Naive thymus-derived CD4-positive, alpha-beta T cell (primary cell): Measurements from ENCODE around the gene PTPRM. TPM values are rescaled to one million over a fixed set of nuclear protein-coding genes. Genes with fewer than 3 reads are reported as not detected.

Source experiments
- ATAC-seq: fragments of 150-1000 bp; cut with Tn5 transposase; 2 replicates; pipeline ENCODE4 v1.10.0; 2021; ENCODE audit warnings: mild to moderate bottlenecking, moderate library complexity
- CTCF ChIA-PET: fragments of 350-600 bp; sonication (Branson Sonifier 250); formaldehyde crosslinking; loops from one replicate; lab custom pipeline; 2021; ENCODE audit warnings: antibody characterized with exemption; lab: Charles Lee
- POLR2A ChIA-PET: fragments of 350-600 bp; sonication (Branson Sonifier 250); formaldehyde crosslinking; loops from one replicate; lab custom pipeline; 2021; ENCODE audit warnings: antibody characterized with exemption, inconsistent platforms; lab: Charles Lee
- DNase-seq, 9 donors: peaks; one replicate each; pipeline versions ENCODE4 v3.0.0 to v3.0.0-alpha.2; 2020 to 2022; ENCODE audit warnings: mixed read lengths in 1 of 9
- H3K27ac ChIP-seq: one replicate; pipeline ENCODE4 v1.7.0; 2013; ENCODE audit warnings: mild to moderate bottlenecking, low read depth, low read length, moderate library complexity
- H3K27me3 ChIP-seq, 2 donors: one replicate each; pipeline ENCODE4 v1.7.0; 2013; ENCODE audit warnings: low read length in 2 of 2, mild to moderate bottlenecking in 2 of 2, moderate library complexity in 2 of 2; ENCODE audit not compliant: control insufficient read depth in 2 of 2, insufficient read depth in 2 of 2
- H3K36me3 ChIP-seq, 3 experiments: 1 replicate in 2 of 3; 2 replicates in 1 of 3; pipeline ENCODE4 v1.7.0; 2013; ENCODE audit warnings: low read length in 3 of 3, mild to moderate bottlenecking in 3 of 3, moderate library complexity in 1 of 3; ENCODE audit not compliant: insufficient read depth in 3 of 3, control insufficient read depth in 2 of 3
- H3K4me1 ChIP-seq, 2 donors: one replicate each; pipeline ENCODE4 v1.7.0; 2013; ENCODE audit warnings: low read length in 2 of 2, mild to moderate bottlenecking in 2 of 2, moderate library complexity in 1 of 2; ENCODE audit not compliant: control insufficient read depth in 2 of 2, insufficient read depth in 2 of 2
- H3K4me3 ChIP-seq: 2 replicates; pipeline ENCODE4 v1.7.0; 2013; ENCODE audit warnings: mild to moderate bottlenecking, low read length
- H3K9me3 ChIP-seq, 3 experiments: 1 replicate in 2 of 3; 2 replicates in 1 of 3; pipeline ENCODE4 v1.7.0; 2013; ENCODE audit warnings: low read length in 3 of 3; ENCODE audit not compliant: control insufficient read depth in 2 of 3
- H3K27ac Mint-ChIP-seq, 9 donors: one replicate each; pipeline ENCODE4 v1.8.0; 2020 to 2022; ENCODE audit warnings: mixed read lengths in 9 of 9, mild to moderate bottlenecking in 8 of 9, moderate library complexity in 5 of 9, inconsistent platforms in 2 of 9
- H3K27me3 Mint-ChIP-seq, 5 donors: one replicate each; pipeline ENCODE4 v1.8.0; 2021 to 2022; ENCODE audit warnings: mixed read lengths in 5 of 5, mild to moderate bottlenecking in 1 of 5
- H3K36me3 Mint-ChIP-seq, 5 donors: one replicate each; pipeline ENCODE4 v1.8.0; 2020 to 2022; ENCODE audit warnings: mixed read lengths in 5 of 5, mild to moderate bottlenecking in 3 of 5, inconsistent platforms in 1 of 5
- H3K4me1 Mint-ChIP-seq, 7 donors: one replicate each; pipeline ENCODE4 v1.8.0; 2020 to 2022; ENCODE audit warnings: mixed read lengths in 7 of 7, mild to moderate bottlenecking in 3 of 7, inconsistent platforms in 1 of 7
- H3K4me3 Mint-ChIP-seq, 10 donors: one replicate each; pipeline ENCODE4 v1.8.0; 2020 to 2022; ENCODE audit warnings: mild to moderate bottlenecking in 10 of 10, mixed read lengths in 10 of 10, moderate library complexity in 6 of 10, inconsistent platforms in 2 of 10
- H3K9me3 Mint-ChIP-seq, 11 donors: one replicate each; pipeline ENCODE4 v1.8.0; 2020 to 2022; ENCODE audit warnings: mixed read lengths in 11 of 11, mild to moderate bottlenecking in 4 of 11, inconsistent platforms in 1 of 11, moderate library complexity in 1 of 11
- intact Hi-C, 2 donors: fragments of 100-400 bp; cut with micrococcal nuclease; formaldehyde crosslinking; loops; one replicate each; pipeline ENCODE4 v1.15.1; 2023
- polyA plus RNA-seq, 2 donors: library from polyadenylated mRNA; unstranded; fragments of 300-500 nt; fragmentation: Illumina TruSeq; gene quantifications; one replicate each; pipeline ENCODE4 v1.2.3, GENCODE V29; 2021
- total RNA-seq, 6 experiments: library from RNA in 5 of 6; stranded (reverse) in 5 of 6; gene quantifications; 1 replicate in 5 of 6; 2 replicates in 1 of 6; pipeline ENCODE4 v1.2.3 and lab custom pipeline; 2021 to 2026

The PTPRM gene
- total and polyA plus RNA-seq, 7 experiments from 2014 or later, result 3.8 to 21.2 (median 8.4) TPM

DNA sequence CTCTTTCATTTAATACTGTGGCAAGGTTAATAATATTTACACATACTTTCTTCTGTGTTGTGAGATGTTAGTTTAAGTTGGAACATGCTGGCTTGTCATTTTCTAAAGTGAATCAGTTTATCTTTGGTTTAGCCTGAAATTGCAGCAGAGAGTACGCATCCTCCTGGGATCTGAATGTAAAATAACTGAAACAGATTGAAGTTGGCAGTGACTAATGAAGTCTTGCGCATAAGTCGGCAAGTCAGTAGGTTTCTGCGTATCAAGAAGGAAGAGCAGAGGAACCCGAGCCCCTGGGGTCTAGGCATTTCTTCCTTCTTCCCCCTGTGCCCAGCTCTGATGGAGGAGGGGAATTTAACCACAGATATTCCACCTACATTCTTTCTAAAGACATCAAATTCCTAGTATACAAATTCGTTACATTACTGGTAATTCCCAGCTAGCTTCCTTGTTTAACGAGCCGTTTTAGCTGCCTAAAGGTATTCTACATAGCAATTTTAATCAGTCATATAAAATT lies 650.0 kb downstream of the PTPRM start:
- ChIA-PET CTCF (no interaction called here), POLR2A (no interaction called here)
- Mint-ChIP-seq H3K27me3 (no peaks in the 10 kb centered on the region), H3K27ac (no peak overlapping the region), H3K4me1 (no peaks in the 10 kb centered on the region), H3K36me3 (peaks cover 0 to 8% (median 0%) of the 10 kb centered on the region in 5 donors), H3K9me3 (peaks cover 0 to 5% (median 0%) of the 10 kb centered on the region in 11 donors), H3K4me3 (no peak overlapping the region)
- no peak for DNase-seq
- no peaks in the 10 kb centered on the region for H3K36me3 ChIP-seq
- ATAC-seq, result no peak
- no peaks in the 10 kb centered on the region for H3K4me1 ChIP-seq
- H3K4me3 ChIP-seq, result no peak overlapping the region
- no peaks in the 10 kb centered on the region for H3K9me3 ChIP-seq
- H3K27me3 ChIP-seq, result no peaks in the 10 kb centered on the region
- intact Hi-C loops, result no loop called here
- H3K27ac ChIP-seq, result no peak overlapping the region

DNA sequence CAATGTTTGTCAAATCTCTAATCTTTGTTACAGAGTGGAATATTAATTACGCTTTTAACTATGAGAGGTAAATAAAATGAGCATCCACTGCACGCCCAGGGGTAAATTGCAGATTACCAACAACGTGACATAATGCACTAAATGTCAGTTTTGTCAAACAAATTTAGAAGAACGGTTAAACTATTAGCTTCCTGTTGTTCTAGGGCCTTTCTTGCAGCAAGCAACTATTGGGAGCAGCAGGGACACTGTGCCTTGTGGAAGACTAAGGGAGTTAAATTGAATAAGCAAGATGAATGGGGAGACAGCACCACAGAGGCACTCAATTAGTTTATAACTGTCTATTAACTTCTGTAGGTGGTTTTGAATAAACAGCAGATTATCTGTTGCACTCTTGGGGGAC lies 651.1 kb downstream of the PTPRM start:
- H3K4me3 Mint-ChIP-seq, result no peak overlapping the region
- Histone ChIP-seq H3K4me3 (no peak overlapping the region), H3K27me3 (no peaks in the 10 kb centered on the region), H3K27ac (no peak overlapping the region), H3K36me3 (no peaks in the 10 kb centered on the region), H3K4me1 (no peaks in the 10 kb centered on the region), H3K9me3 (no peaks in the 10 kb centered on the region)
- ChIA-PET CTCF (no interaction called here), POLR2A (no interaction called here)
- H3K9me3 Mint-ChIP-seq, result peaks cover 0 to 5% (median 0%) of the 10 kb centered on the region in 11 donors
- intact Hi-C loops, result no loop called here
- H3K27me3 Mint-ChIP-seq, result no peaks in the 10 kb centered on the region
- DNase-seq (no peak), ATAC-seq (no peak)
- peaks cover 0 to 9% (median 0%) of the 10 kb centered on the region in 5 donors for H3K36me3 Mint-ChIP-seq
- no peaks in the 10 kb centered on the region for H3K4me1 Mint-ChIP-seq
- H3K27ac Mint-ChIP-seq, result no peak overlapping the region

DNA sequence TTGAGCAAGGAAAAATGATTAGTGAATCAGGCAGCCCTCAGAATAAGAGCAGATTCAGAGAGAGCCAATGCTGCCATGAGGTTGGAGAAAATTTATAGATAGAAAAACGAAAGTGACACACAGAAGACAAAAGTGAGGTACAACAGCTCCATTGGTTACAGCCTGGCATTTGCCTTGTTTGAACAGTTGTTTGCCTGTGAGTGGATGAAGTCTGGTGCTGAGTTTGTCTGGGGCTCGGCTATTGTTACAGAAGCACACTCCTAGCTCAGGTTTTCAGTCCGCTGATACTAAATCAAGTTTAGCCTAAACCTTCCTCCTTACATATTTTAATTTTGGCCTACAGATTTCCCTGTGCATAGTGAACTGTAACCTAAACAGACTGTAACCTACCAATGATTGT lies 654.3 kb downstream of the PTPRM start:
- H3K27ac Mint-ChIP-seq, result no peak overlapping the region

DNA sequence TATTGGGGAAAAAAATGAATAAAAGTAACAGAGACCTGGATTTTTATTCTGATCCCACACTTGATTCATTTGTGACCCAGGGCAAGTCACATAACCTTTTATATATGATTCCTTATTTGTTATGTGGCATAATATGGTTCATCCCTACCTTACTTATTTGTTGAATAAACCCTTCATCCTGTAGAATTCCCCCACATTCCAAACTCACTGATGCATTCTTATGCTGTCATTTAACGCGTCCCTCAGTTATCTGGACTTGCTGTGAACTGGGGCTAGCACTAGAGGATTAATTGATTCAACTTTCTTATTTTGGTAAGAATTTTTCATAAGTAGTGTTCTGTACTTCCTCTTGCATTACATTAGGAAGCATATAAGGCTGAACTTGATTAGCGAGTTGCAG lies 657.5 kb downstream of the PTPRM start:
- H3K4me1 Mint-ChIP-seq, result no peaks in the 10 kb centered on the region

More for the DNA sequence above, 654.3 kb downstream of the PTPRM start:
- Histone ChIP-seq H3K27me3 (no peaks in the 10 kb centered on the region), H3K36me3 (no peaks in the 10 kb centered on the region), H3K9me3 (no peaks in the 10 kb centered on the region), H3K4me1 (no peaks in the 10 kb centered on the region), H3K4me3 (no peak overlapping the region), H3K27ac (no peak overlapping the region)
- intact Hi-C loops, result no loop called here
- DNase-seq, result no peak
- H3K4me3 Mint-ChIP-seq, result no peak overlapping the region
- peaks cover 0 to 6% (median 0%) of the 10 kb centered on the region in 11 donors for H3K9me3 Mint-ChIP-seq
- ChIA-PET CTCF (no interaction called here), POLR2A (no interaction called here)
- peaks cover 0 to 8% (median 0%) of the 10 kb centered on the region in 5 donors for H3K36me3 Mint-ChIP-seq
- no peaks in the 10 kb centered on the region for H3K27me3 Mint-ChIP-seq
- ATAC-seq, result no peak
- H3K4me1 Mint-ChIP-seq, result no peaks in the 10 kb centered on the region

DNA sequence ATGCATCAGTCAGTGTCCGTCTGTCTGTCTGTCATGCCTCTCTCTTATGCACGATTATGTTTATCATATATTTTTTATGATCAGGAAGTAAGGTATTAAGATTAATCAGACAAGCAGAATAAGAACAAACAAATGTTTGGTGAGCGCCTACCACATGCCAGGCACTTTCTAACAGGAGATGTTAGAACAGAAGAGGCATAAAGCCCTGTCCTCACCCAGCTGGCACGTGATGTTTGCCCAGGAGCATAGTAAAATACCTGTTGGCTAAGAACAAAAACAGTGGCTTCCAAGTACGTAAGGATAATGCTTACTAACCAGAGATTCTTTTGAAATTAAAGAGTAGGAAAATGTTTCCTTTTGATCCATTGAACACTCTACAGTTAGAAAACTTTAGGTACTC lies 661.9 kb downstream of the PTPRM start:
- no peak for DNase-seq
- Mint-ChIP-seq H3K36me3 (no peaks in the 10 kb centered on the region), H3K4me3 (no peak overlapping the region), H3K27me3 (no peaks in the 10 kb centered on the region), H3K27ac (no peak overlapping the region), H3K4me1 (peaks cover 0 to 18% (median 0%) of the 10 kb centered on the region in 7 donors), H3K9me3 (peaks cover 0 to 10% (median 3%) of the 10 kb centered on the region in 11 donors)
- H3K36me3 ChIP-seq, result no peaks in the 10 kb centered on the region
- POLR2A ChIA-PET, result no interaction called here
- intact Hi-C loops, result no loop called here
- no peak overlapping the region for H3K4me3 ChIP-seq
- CTCF ChIA-PET, result no interaction called here
- H3K27ac ChIP-seq, result no peak overlapping the region
- H3K27me3 ChIP-seq, result no peaks in the 10 kb centered on the region
- no peak for ATAC-seq
- H3K4me1 ChIP-seq, result no peaks in the 10 kb centered on the region
- H3K9me3 ChIP-seq, result no peaks in the 10 kb centered on the region

More for the DNA sequence above, 657.5 kb downstream of the PTPRM start:
- intact Hi-C loops, result no loop called here
- Histone ChIP-seq H3K9me3 (no peaks in the 10 kb centered on the region), H3K27me3 (no peaks in the 10 kb centered on the region), H3K36me3 (no peaks in the 10 kb centered on the region), H3K27ac (no peak overlapping the region), H3K4me1 (no peaks in the 10 kb centered on the region), H3K4me3 (no peak overlapping the region)
- ATAC-seq (no peak), DNase-seq (no peak)
- ChIA-PET CTCF (no interaction called here), POLR2A (no interaction called here)
- Mint-ChIP-seq H3K36me3 (peaks cover 0 to 4% (median 0%) of the 10 kb centered on the region in 5 donors), H3K27me3 (no peaks in the 10 kb centered on the region), H3K4me3 (no peak overlapping the region), H3K9me3 (peaks cover 0 to 10% (median 2%) of the 10 kb centered on the region in 11 donors), H3K27ac (no peak overlapping the region)

DNA sequence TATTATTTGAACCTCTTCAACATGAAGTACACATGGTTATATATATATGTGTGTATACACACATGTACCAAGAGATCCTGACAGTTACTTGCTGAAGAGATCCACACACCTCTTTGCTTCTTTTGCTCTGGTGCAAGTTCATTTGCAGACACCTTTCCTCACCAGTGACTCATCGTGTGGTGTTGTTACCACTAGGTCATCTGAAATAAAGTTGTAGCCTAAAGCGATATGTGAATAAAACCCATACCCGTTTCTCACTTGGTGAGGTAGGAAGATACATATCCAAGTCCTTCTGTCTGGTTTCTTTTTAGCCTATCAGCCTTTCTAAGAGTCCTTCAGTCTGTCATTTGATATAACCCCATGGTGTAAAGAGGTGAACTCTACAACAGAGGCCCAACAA lies 662.7 kb downstream of the PTPRM start:
- Mint-ChIP-seq H3K27ac (no peak overlapping the region), H3K9me3 (peaks cover 0 to 10% (median 3%) of the 10 kb centered on the region in 11 donors), H3K27me3 (no peaks in the 10 kb centered on the region), H3K36me3 (peaks cover 0 to 3% (median 0%) of the 10 kb centered on the region in 5 donors), H3K4me3 (no peak overlapping the region), H3K4me1 (peaks cover 0 to 18% (median 0%) of the 10 kb centered on the region in 7 donors)
- Histone ChIP-seq H3K27me3 (no peaks in the 10 kb centered on the region), H3K27ac (no peak overlapping the region), H3K4me1 (no peaks in the 10 kb centered on the region), H3K4me3 (no peak overlapping the region), H3K9me3 (no peaks in the 10 kb centered on the region), H3K36me3 (no peaks in the 10 kb centered on the region)
- intact Hi-C loops, result no loop called here
- DNase-seq, result no peak
- ChIA-PET POLR2A (no interaction called here), CTCF (no interaction called here)
- ATAC-seq, result no peak

DNA sequence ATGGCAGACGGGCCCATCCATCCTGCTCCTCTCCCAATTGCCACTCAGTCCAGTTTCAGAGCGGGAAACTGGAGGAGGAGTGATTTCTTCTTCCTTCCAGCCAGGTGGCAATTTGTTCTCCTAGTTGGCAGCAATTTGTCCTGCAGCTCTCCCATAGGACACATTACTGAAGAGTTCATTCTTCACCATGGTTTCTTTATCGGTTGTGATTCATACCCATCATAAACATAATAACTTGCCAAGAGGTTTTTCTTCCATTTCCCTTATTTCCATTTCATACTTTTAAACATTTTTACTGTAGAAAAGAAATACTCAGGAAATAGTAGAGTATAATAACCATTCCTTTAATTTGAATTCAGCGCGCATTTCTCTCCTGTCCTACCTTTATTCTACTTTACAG lies 664.2 kb downstream of the PTPRM start:
- Mint-ChIP-seq H3K27ac (no peak overlapping the region), H3K27me3 (no peaks in the 10 kb centered on the region), H3K4me1 (peaks cover 0 to 18% (median 0%) of the 10 kb centered on the region in 7 donors), H3K9me3 (peaks cover 0 to 10% (median 1%) of the 10 kb centered on the region in 11 donors), H3K4me3 (no peak overlapping the region), H3K36me3 (peaks cover 0 to 3% (median 0%) of the 10 kb centered on the region in 5 donors)
- CTCF ChIA-PET, result no interaction called here
- DNase-seq (no peak), ATAC-seq (no peak)
- H3K4me3 ChIP-seq, result no peak overlapping the region
- no peaks in the 10 kb centered on the region for H3K27me3 ChIP-seq
- no peaks in the 10 kb centered on the region for H3K36me3 ChIP-seq
- H3K4me1 ChIP-seq, result no peaks in the 10 kb centered on the region
- H3K9me3 ChIP-seq, result no peaks in the 10 kb centered on the region
- intact Hi-C loops, result no loop called here
- POLR2A ChIA-PET, result no interaction called here
- no peak overlapping the region for H3K27ac ChIP-seq
